GM06990 (cell line): ENCODE data around the gene ZNF274.
"Not testable (repeated sequence)": the region's sequence is repeated elsewhere in the genome, so short reads cannot be mapped to it uniquely, and the experiment has no call there.

Source experiments
- DNase-seq: peaks from one replicate; pipeline ENCODE4 v3.0.0-alpha.2; 2011; ENCODE audit not compliant: insufficient read length; ENCODE audit errors: extremely low read depth
- H3K27me3 ChIP-seq: replicated peaks from 2 replicates; pipeline ENCODE4 v1.6.0; 2011; ENCODE audit warnings: low read length; ENCODE audit not compliant: control insufficient read depth, insufficient read depth
- H3K36me3 ChIP-seq: 2 replicates; pipeline ENCODE4 v1.5.1; 2011; ENCODE audit warnings: low read length; ENCODE audit not compliant: control insufficient read depth, insufficient read depth
- H3K4me3 ChIP-seq: replicated peaks from 2 replicates; pipeline ENCODE4 v1.5.1; 2011; ENCODE audit warnings: low read depth, mild to moderate bottlenecking, control low read depth, low read length
- CTCF ChIP-seq: IDR thresholded peaks from 2 replicates; pipeline ENCODE4 v1.5.1; 2011; ENCODE audit warnings: low read length, control low read depth, mild to moderate bottlenecking, inconsistent platforms; ENCODE audit not compliant: insufficient read depth, poor library complexity, severe bottlenecking

ZNF274 gene

GRCh38 chr19:58229255-58229639 lies 46.4 kb downstream of the ZNF274 start:
- DNase-seq: no peak
- H3K36me3 ChIP-seq: peaks cover 19% of the 10 kb centered on the region
- no peaks in the 10 kb centered on the region for H3K27me3 ChIP-seq
- H3K4me3 ChIP-seq: peak overlapping the region; percentile 96
- TF ChIP-seq CTCF: peak; percentile 55

- H3K27me3 ChIP-seq: no peaks in the 10 kb centered on the region
- H3K4me3 ChIP-seq: no peak overlapping the region
- peaks cover 29% of the 10 kb centered on the region for H3K36me3 ChIP-seq
- no peak for TF ChIP-seq CTCF
- no peak for DNase-seq
Measured at GRCh38 chr19:58237324-58237723, 54.5 kb downstream of the ZNF274 start.

- peaks cover 45% of the 10 kb centered on the region for H3K36me3 ChIP-seq
Measured at GRCh38 chr19:58243351-58243750, 60.5 kb downstream of the ZNF274 start.

GRCh38 chr19:58248886-58249285 lies 66.0 kb downstream of the ZNF274 start:
- no peak for DNase-seq
- peaks cover 43% of the 10 kb centered on the region for H3K36me3 ChIP-seq
- no peak overlapping the region for H3K4me3 ChIP-seq
- TF ChIP-seq CTCF: no peak
- no peaks in the 10 kb centered on the region for H3K27me3 ChIP-seq

More at GRCh38 chr19:58243351-58243750, 60.5 kb downstream of the ZNF274 start:
- TF ChIP-seq CTCF: no peak
- H3K4me3 ChIP-seq: no peak overlapping the region
- H3K27me3 ChIP-seq: no peaks in the 10 kb centered on the region
- no peak for DNase-seq

GRCh38 chr19:58252102-58252685 lies 69.3 kb downstream of the ZNF274 start:
- Histone ChIP-seq H3K4me3 (no peak overlapping the region), H3K27me3 (no peaks in the 10 kb centered on the region), H3K36me3 (peaks cover 29% of the 10 kb centered on the region)
- DNase-seq: no peak
- TF ChIP-seq CTCF: no peak

- not testable (repeated sequence) for H3K27me3 ChIP-seq, H3K4me3 ChIP-seq, DNase-seq
- peaks cover 14% of the 10 kb centered on the region for H3K36me3 ChIP-seq
Measured at GRCh38 chr19:58258259-58258658, 75.4 kb downstream of the ZNF274 start.
